HepG2 (cell line): ENCODE data around the gene NHSL1. TPM values are rescaled to one million over a fixed set of nuclear protein-coding genes. Genes with fewer than 3 reads are reported as not detected.

Experiments
- ASH2L ChIP-seq: fragments of 300-600, 200-600 bp; sonication (generic); IDR thresholded peaks from 2 replicates; pipeline ENCODE4 v1.7.0; 2017; ENCODE audit warnings: low read depth, mild to moderate bottlenecking, moderate library complexity, mixed read lengths, low read length; ENCODE audit not compliant: insufficient read length
- ATF1 ChIP-seq: IDR thresholded peaks from 2 replicates; pipeline ENCODE4 v1.6.1; 2016; ENCODE audit warnings: mild to moderate bottlenecking, control low read depth
- ERF ChIP-seq: IDR thresholded peaks from 2 replicates; pipeline ENCODE4 v1.6.1; 2018; ENCODE audit warnings: missing biosample characterization, missing genetic modification reagents
- GPN1 ChIP-seq: sonication (generic); formaldehyde crosslinking; IDR thresholded peaks from 2 replicates; pipeline ENCODE4 v1.5.1; 2020; ENCODE audit warnings: missing genetic modification reagents, borderline replicate concordance
- HDAC6 ChIP-seq: fragments of 200-600 bp; sonication (generic); IDR thresholded peaks from 2 replicates; pipeline ENCODE4 v1.7.0; 2017; ENCODE audit warnings: mild to moderate bottlenecking, antibody characterized with exemption, low read length, low read depth
- KAT7 ChIP-seq: IDR thresholded peaks from 2 replicates; pipeline ENCODE4 v1.6.1; 2018; ENCODE audit warnings: borderline replicate concordance, missing compliant biosample characterization
- KDM4B ChIP-seq: sonication (generic); formaldehyde crosslinking; IDR thresholded peaks from 2 replicates; pipeline ENCODE4 v1.4.0; 2020; ENCODE audit warnings: missing genetic modification reagents
- MTF1 ChIP-seq: sonication (generic); formaldehyde crosslinking; IDR thresholded peaks from 2 replicates; pipeline ENCODE4 v1.5.0; 2020; ENCODE audit warnings: missing genetic modification reagents
- RAD51 ChIP-seq: fragments of 450-650 bp; IDR thresholded peaks from 2 replicates; pipeline ENCODE4 v1.6.1; 2016; ENCODE audit warnings: borderline replicate concordance
- SAP130 ChIP-seq: IDR thresholded peaks from 2 replicates; pipeline ENCODE4 v1.6.1; 2016; ENCODE audit warnings: low read depth
- TBL1XR1 ChIP-seq: fragments of 150-350 bp; IDR thresholded peaks from 2 replicates; pipeline ENCODE4 v1.6.1; 2014; ENCODE audit warnings: borderline replicate concordance, low read length; ENCODE audit not compliant: partially characterized antibody
- TCF12 ChIP-seq, 2 experiments: fragments of 450-650 bp in 1 of 2; sonication (generic) in 1 of 2; formaldehyde crosslinking in 1 of 2; IDR thresholded peaks; 2 replicates each; pipeline versions ENCODE4 v1.6.1 to v1.8.0; 2017 to 2022; ENCODE audit warnings: antibody characterized with exemption in 1 of 2, mild to moderate bottlenecking in 1 of 2, missing genetic modification reagents in 1 of 2, moderate library complexity in 1 of 2
- ZFAT ChIP-seq: sonication (generic); formaldehyde crosslinking; conservative IDR thresholded peaks from 2 replicates; pipeline ENCODE4 v1.8.1; 2023; ENCODE audit warnings: missing genetic modification reagents, inconsistent platforms
- ZNF331 ChIP-seq: sonication (generic); formaldehyde crosslinking; IDR thresholded peaks from 2 replicates; pipeline ENCODE4 v1.4.0; 2020; ENCODE audit warnings: missing genetic modification reagents
- ZNF484 ChIP-seq: sonication (generic); formaldehyde crosslinking; IDR thresholded peaks from 2 replicates; pipeline ENCODE4 v1.5.1; 2020; ENCODE audit warnings: mild to moderate bottlenecking, low read depth, missing genetic modification reagents, borderline replicate concordance
- ZNF496 ChIP-seq: sonication (generic); formaldehyde crosslinking; IDR thresholded peaks from 2 replicates; pipeline ENCODE4 v1.8.1; 2023; ENCODE audit warnings: mild to moderate bottlenecking, moderate library complexity, missing genetic modification reagents; ENCODE audit not compliant: insufficient replicate concordance
- polyA plus RNA-seq, 8 experiments: library from polyadenylated mRNA; depleted of rRNA in 3 of 8; stranded (reverse) in 7 of 8; unstranded in 1 of 8; fragments of >200 nt; fragmentation: Illumina TruSeq in 4 of 8; extraction: Trizol in 4 of 8; gene quantifications; 2 replicates each; pipeline versions ENCODE4 v1.2.1 to v1.2.3, GENCODE V29; 2011 to 2016; ENCODE audit warnings: low read depth in 4 of 8, missing spikeins in 1 of 8, mixed read lengths in 1 of 8; ENCODE audit not compliant: insufficient read depth in 1 of 8
- total RNA-seq, 5 experiments: library from RNA; depleted of rRNA; stranded (reverse); fragments of >200 nt; fragmentation: Illumina TruSeq; extraction: Trizol; gene quantifications; 2 replicates each; pipeline ENCODE4 v1.2.3, GENCODE V29; 2016; ENCODE audit warnings: low read depth in 1 of 5
- TF ChIP-seq, protein P1 (sequence below): sonication (generic); formaldehyde crosslinking; IDR thresholded peaks from 2 replicates; pipeline ENCODE4 v1.5.1; 2020; ENCODE audit warnings: mild to moderate bottlenecking, missing genetic modification reagents, borderline replicate concordance
- TF ChIP-seq, protein P2 (sequence below): sonication (generic); formaldehyde crosslinking; IDR thresholded peaks from 2 replicates; pipeline ENCODE4 v1.5.0; 2020; ENCODE audit warnings: missing genetic modification reagents, mild to moderate bottlenecking, borderline replicate concordance
- TF ChIP-seq, protein P3 (sequence below): sonication (generic); formaldehyde crosslinking; IDR thresholded peaks from 2 replicates; pipeline ENCODE4 v1.4.0; 2020; ENCODE audit warnings: mild to moderate bottlenecking, missing genetic modification reagents
- TF ChIP-seq, protein P4 (sequence below), 2 experiments: sonication (generic) in 1 of 2; formaldehyde crosslinking in 1 of 2; IDR thresholded peaks; 2 replicates each; pipeline versions ENCODE4 v1.4.0 to v1.6.1; 2016 to 2020; ENCODE audit warnings: borderline replicate concordance in 1 of 2, low read depth in 1 of 2, mild to moderate bottlenecking in 1 of 2, missing genetic modification reagents in 1 of 2

The NHSL1 gene
- total and polyA plus RNA-seq, 2 of the 13 experiments (the other 11 are each of a cell fraction or from before 2014, with no cell fraction given): 24.9 to 53.6 TPM

DNA sequence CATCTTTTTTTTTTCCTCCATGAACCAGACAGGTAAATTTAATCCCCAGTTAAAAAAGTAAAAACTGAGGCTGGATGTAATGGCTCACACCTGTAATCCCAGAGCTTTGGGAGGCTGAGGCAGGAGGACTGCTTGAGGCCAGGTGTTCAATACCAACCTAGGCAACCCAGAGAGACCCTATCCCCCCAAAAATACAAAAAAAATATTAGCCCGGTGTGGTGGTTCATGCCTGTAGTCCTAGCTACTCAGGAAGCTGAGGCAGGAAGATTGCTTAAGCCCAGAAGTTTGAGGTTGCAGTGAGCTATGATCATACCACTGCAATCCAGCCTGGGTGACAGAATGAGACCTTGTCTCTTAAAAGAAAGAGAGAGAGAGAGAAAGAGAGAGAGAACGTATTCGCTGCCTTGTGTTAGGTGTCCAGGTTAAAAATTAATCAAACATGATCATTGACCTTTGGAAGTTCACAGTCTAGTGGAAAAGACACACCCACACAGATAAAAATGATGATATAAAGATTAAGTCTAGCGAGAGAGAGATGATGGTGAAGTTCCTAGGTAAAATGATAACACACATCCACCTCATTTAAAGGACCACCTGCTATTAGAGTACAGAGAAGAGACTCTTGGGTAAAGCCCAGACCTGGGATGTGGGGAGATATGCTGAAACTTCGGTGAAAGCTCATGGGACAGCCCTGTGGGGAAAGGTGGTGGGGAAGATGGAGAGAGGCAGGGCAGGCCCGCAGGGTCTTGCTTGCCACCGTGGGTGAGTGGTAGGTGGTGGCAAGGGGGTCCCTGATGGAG, 4.8 kb upstream of the NHSL1 start (continued):
- TF ChIP-seq KDM4B (0 out of 2 replicates have a peak, but pooled peaks have one; percentile 71), MTF1 (no peak), RAD51 (no peak), ERF (CRISPR knock-in tag) (peak; percentile 85), ATF1 (peak; percentile 70; the same call in 1 of the 2 replicates), ZNF484 (CRISPR knock-in tag) (no peak), ZFAT (CRISPR knock-in tag) (no peak), GPN1 (CRISPR knock-in tag) (no peak), ZNF331 (CRISPR knock-in tag) (peak; percentile 88; the same call in 1 of the 2 replicates), HDAC6 (no peak), KAT7 (CRISPR knock-in tag) (peak; percentile 84; the same call in 1 of the 2 replicates), ZNF496 (CRISPR knock-in tag) (no peak), TBL1XR1 (peak; percentile 36), TCF12 (IDR thresholded peaks at IDR 0.05) (no peak), TCF12 (CRISPR knock-in tag; IDR thresholded peaks at IDR 0.05) (0 out of 2 replicates have a peak, but pooled peaks have one; percentile 23), ASH2L (peak; percentile 91), SAP130 (peak; percentile 97)
- TF ChIP-seq, protein P1, sequence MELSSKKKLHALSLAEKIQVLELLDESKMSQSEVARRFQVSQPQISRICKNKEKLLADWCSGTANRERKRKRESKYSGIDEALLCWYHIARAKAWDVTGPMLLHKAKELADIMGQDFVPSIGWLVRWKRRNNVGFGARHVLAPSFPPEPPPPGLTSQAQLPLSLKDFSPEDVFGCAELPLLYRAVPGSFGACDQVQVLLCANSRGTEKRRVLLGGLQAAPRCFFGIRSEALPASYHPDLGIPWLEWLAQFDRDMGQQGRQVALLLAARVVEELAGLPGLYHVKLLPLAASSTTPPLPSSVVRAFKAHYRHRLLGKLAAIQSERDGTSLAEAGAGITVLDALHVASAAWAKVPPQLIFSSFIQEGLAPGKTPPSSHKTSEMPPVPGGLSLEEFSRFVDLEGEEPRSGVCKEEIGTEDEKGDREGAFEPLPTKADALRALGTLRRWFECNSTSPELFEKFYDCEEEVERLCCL (CRISPR knock-in tag): no peak
- TF ChIP-seq, protein P2, sequence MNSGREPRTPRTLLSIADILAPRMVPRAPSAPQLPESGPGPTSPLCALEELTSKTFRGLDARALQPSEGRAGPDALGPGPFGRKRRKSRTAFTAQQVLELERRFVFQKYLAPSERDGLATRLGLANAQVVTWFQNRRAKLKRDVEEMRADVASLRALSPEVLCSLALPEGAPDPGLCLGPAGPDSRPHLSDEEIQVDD (CRISPR knock-in tag): no peak
- TF ChIP-seq, protein P3, sequence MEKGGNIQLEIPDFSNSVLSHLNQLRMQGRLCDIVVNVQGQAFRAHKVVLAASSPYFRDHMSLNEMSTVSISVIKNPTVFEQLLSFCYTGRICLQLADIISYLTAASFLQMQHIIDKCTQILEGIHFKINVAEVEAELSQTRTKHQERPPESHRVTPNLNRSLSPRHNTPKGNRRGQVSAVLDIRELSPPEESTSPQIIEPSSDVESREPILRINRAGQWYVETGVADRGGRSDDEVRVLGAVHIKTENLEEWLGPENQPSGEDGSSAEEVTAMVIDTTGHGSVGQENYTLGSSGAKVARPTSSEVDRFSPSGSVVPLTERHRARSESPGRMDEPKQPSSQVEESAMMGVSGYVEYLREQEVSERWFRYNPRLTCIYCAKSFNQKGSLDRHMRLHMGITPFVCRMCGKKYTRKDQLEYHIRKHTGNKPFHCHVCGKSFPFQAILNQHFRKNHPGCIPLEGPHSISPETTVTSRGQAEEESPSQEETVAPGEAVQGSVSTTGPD (CRISPR knock-in tag): no peak
- TF ChIP-seq, protein P4, sequence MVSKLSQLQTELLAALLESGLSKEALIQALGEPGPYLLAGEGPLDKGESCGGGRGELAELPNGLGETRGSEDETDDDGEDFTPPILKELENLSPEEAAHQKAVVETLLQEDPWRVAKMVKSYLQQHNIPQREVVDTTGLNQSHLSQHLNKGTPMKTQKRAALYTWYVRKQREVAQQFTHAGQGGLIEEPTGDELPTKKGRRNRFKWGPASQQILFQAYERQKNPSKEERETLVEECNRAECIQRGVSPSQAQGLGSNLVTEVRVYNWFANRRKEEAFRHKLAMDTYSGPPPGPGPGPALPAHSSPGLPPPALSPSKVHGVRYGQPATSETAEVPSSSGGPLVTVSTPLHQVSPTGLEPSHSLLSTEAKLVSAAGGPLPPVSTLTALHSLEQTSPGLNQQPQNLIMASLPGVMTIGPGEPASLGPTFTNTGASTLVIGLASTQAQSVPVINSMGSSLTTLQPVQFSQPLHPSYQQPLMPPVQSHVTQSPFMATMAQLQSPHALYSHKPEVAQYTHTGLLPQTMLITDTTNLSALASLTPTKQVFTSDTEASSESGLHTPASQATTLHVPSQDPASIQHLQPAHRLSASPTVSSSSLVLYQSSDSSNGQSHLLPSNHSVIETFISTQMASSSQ (IDR thresholded peaks at IDR 0.05; ENCODE audit: low read depth): peak; percentile 100
- TF ChIP-seq, protein P4 (CRISPR knock-in tag; IDR thresholded peaks at IDR 0.05; ENCODE audit: borderline replicate concordance): peak; percentile 100
